ENCODE data around the gene KLLN. TPM values are rescaled to one million over a fixed set of nuclear protein-coding genes. Genes with fewer than 3 reads are reported as not detected.
A peak's percentile ranks its signal among the peaks of the same experiment; 100 is the strongest.

Gene KLLN
- total and polyA plus RNA-seq, 2 of the 13 experiments (the other 11 are each of a cell fraction or from before 2014, with no cell fraction given), result 0.08 to 0.44 TPM

DNA sequence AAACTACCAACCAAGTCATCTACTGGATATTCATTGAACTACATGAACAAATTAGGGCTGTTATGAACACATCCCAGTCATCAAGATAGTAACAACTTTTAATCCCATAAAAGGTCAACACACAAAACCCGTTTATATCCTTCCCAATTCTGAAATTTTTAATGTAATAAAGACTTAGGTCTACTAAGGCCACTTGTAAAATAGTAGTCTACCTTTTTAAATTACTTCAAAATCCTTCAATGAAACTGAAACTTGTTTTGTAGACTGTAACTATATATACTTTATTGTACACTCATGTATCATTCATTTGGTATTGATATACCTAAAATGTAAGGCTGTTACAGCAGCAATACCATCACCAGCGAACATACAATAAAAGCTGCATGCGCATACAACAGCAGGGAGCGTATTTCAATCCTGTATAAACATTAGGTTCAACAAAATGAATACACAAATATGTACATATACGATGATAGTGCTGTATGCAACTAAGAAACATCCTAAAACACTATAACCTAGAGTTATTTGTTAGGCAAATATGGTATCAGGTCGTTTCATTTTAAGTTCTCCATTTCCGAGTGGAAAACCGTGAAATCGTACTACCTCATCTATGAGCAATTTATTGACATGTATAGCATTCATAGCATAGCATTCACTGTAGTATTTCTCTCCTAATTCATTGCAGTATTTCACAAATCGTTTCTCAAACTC lies 46.3 kb downstream of the KLLN start (continued):
- TF ChIP-seq TOPORS (CRISPR knock-in tag; IDR thresholded peaks at IDR 0.05) (no peak), ZNF569 (CRISPR knock-in tag; IDR thresholded peaks at IDR 0.05; ENCODE audit: borderline replicate concordance) (no peak), SMC3 (IDR thresholded peaks at IDR 0.05; ENCODE audit: low read length) (no peak), ZNF12 (CRISPR knock-in tag; IDR thresholded peaks at IDR 0.05) (peak; percentile 78; the same call in 1 of the 2 replicates), PLRG1 (conservative IDR thresholded peaks at IDR 0.05) (no peak), ATAD3A (CRISPR knock-in tag; IDR thresholded peaks at IDR 0.05) (no peak), FOXK2 (IDR thresholded peaks at IDR 0.05) (no peak), YEATS4 (CRISPR knock-in tag; IDR thresholded peaks at IDR 0.05; ENCODE audit: borderline replicate concordance) (no peak; the same call in 1 of the 2 replicates), MAFG (CRISPR knock-in tag; IDR thresholded peaks at IDR 0.05) (no peak), NR2F6 (IDR thresholded peaks at IDR 0.05) (no peak), NR2F6 (CRISPR knock-in tag; IDR thresholded peaks at IDR 0.05) (no peak)
- TF ChIP-seq, protein P1, sequence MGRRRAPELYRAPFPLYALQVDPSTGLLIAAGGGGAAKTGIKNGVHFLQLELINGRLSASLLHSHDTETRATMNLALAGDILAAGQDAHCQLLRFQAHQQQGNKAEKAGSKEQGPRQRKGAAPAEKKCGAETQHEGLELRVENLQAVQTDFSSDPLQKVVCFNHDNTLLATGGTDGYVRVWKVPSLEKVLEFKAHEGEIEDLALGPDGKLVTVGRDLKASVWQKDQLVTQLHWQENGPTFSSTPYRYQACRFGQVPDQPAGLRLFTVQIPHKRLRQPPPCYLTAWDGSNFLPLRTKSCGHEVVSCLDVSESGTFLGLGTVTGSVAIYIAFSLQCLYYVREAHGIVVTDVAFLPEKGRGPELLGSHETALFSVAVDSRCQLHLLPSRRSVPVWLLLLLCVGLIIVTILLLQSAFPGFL (CRISPR knock-in tag; IDR thresholded peaks at IDR 0.05), result no peak
- TF ChIP-seq, protein P2, sequence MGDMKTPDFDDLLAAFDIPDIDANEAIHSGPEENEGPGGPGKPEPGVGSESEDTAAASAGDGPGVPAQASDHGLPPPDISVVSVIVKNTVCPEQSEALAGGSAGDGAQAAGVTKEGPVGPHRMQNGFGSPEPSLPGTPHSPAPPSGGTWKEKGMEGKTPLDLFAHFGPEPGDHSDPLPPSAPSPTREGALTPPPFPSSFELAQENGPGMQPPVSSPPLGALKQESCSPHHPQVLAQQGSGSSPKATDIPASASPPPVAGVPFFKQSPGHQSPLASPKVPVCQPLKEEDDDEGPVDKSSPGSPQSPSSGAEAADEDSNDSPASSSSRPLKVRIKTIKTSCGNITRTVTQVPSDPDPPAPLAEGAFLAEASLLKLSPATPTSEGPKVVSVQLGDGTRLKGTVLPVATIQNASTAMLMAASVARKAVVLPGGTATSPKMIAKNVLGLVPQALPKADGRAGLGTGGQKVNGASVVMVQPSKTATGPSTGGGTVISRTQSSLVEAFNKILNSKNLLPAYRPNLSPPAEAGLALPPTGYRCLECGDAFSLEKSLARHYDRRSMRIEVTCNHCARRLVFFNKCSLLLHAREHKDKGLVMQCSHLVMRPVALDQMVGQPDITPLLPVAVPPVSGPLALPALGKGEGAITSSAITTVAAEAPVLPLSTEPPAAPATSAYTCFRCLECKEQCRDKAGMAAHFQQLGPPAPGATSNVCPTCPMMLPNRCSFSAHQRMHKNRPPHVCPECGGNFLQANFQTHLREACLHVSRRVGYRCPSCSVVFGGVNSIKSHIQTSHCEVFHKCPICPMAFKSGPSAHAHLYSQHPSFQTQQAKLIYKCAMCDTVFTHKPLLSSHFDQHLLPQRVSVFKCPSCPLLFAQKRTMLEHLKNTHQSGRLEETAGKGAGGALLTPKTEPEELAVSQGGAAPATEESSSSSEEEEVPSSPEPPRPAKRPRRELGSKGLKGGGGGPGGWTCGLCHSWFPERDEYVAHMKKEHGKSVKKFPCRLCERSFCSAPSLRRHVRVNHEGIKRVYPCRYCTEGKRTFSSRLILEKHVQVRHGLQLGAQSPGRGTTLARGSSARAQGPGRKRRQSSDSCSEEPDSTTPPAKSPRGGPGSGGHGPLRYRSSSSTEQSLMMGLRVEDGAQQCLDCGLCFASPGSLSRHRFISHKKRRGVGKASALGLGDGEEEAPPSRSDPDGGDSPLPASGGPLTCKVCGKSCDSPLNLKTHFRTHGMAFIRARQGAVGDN (CRISPR knock-in tag; IDR thresholded peaks at IDR 0.05), result no peak
- TF ChIP-seq, protein P3, sequence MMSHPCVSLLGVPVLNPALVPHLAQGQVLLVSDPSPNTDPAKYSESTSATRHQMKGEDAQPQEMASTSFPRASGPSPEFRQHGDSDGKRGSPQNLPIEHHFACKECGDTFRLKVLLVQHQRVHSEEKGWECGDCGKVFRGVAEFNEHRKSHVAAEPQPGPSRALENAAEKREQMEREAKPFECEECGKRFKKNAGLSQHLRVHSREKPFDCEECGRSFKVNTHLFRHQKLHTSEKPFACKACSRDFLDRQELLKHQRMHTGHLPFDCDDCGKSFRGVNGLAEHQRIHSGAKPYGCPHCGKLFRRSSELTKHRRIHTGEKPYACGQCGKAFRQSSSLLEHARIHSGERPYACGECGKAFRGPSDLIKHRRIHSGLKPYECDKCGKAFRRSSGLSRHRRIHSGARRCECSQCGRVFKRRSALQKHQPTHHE (CRISPR knock-in tag; IDR thresholded peaks at IDR 0.05; ENCODE audit: borderline replicate concordance), result peak; percentile 1; the same call in 1 of the 2 replicates

Measured in HepG2 (cell line).